OCI-M1 (cell line): ENCODE measurements around the gene TNNT2.

ENCODE experiments used
- DNase-seq: peaks from one replicate; lab custom pipeline; 2025; lab: John Stamatoyannopoulos, UW

The TNNT2 gene

GRCh38 chr1:201356701-201357100, 20.8 kb downstream of the TNNT2 start:
- no peak for DNase-seq

GRCh38 chr1:201356236-201356635, 21.2 kb downstream of the TNNT2 start:
- no peak for DNase-seq

- DNase-seq: no peak
Observed at GRCh38 chr1:201355471-201355870, 22.0 kb downstream of the TNNT2 start.

GRCh38 chr1:201354901-201355295, 22.6 kb downstream of the TNNT2 start:
- no peak for DNase-seq

GRCh38 chr1:201354151-201354900, 23.2 kb downstream of the TNNT2 start:
- DNase-seq: no peak

GRCh38 chr1:201353186-201353940, 24.1 kb downstream of the TNNT2 start:
- DNase-seq: no peak

GRCh38 chr1:201351617-201352016, 25.9 kb downstream of the TNNT2 start:
- no peak for DNase-seq

GRCh38 chr1:201350884-201351283, 26.6 kb downstream of the TNNT2 start:
- DNase-seq: no peak

- no peak for DNase-seq
Observed at GRCh38 chr1:201350361-201350725, 27.1 kb downstream of the TNNT2 start.

- DNase-seq: no peak
Observed at GRCh38 chr1:201349092-201349491, 28.4 kb downstream of the TNNT2 start.

- DNase-seq: peak; percentile 56
Observed at GRCh38 chr1:201348211-201348566, 29.3 kb downstream of the TNNT2 start.

GRCh38 chr1:201347498-201348210, 29.8 kb downstream of the TNNT2 start:
- DNase-seq: no peak

GRCh38 chr1:201346987-201347386, 30.5 kb downstream of the TNNT2 start:
- DNase-seq: no peak

- DNase-seq: peak; percentile 44
Observed at GRCh38 chr1:201346337-201346939, 31.0 kb downstream of the TNNT2 start.

- DNase-seq: no peak
Observed at GRCh38 chr1:201345081-201345355, 32.5 kb downstream of the TNNT2 start.

GRCh38 chr1:201344206-201345080, 33.0 kb downstream of the TNNT2 start:
- no peak for DNase-seq

GRCh38 chr1:201341377-201341776, 36.1 kb downstream of the TNNT2 start:
- DNase-seq: no peak

GRCh38 chr1:201336711-201337450, 40.6 kb downstream of the TNNT2 start:
- no peak for DNase-seq

GRCh38 chr1:201335901-201336300, 41.6 kb downstream of the TNNT2 start:
- no peak for DNase-seq

- no peak for DNase-seq
Observed at GRCh38 chr1:201335174-201335870, 42.2 kb downstream of the TNNT2 start.
